Astrocyte (in vitro differentiated cells and primary cell): ENCODE results near the gene RPS6KB1. TPM values are rescaled to one million over a fixed set of nuclear protein-coding genes. Genes with fewer than 3 reads are reported as not detected.
"Not testable (repeated sequence)": the region's sequence is repeated elsewhere in the genome, so short reads cannot be mapped to it uniquely, and the experiment has no call there.

ENCODE experiments used
- DNase-seq: peaks from one replicate; pipeline ENCODE4 v3.0.0-alpha.2; 2010; ENCODE audit warnings: low read depth
- FAIRE-seq: peaks from 2 replicates; lab custom pipeline; 2011; peaks lifted over from hg19 to GRCh38; lab: Jason Lieb, UNC
- H2AFZ ChIP-seq: 2 replicates; pipeline ENCODE4 v1.6.0; 2012; ENCODE audit warnings: low read depth, low read length, inconsistent platforms
- H3K27ac ChIP-seq: 2 replicates; pipeline ENCODE4 v1.5.1; 2011; ENCODE audit warnings: low read depth, low read length, inconsistent platforms
- H3K27me3 ChIP-seq: 2 replicates; pipeline ENCODE4 v1.6.0; 2011; ENCODE audit warnings: low read length, inconsistent platforms; ENCODE audit not compliant: insufficient read depth
- H3K36me3 ChIP-seq: 2 replicates; pipeline ENCODE4 v1.5.1; 2011; ENCODE audit warnings: low read length, inconsistent platforms; ENCODE audit not compliant: insufficient read depth
- H3K4me1 ChIP-seq: 2 replicates; pipeline ENCODE4 v1.5.1; 2011; ENCODE audit warnings: low read length, inconsistent platforms; ENCODE audit not compliant: insufficient read depth
- H3K4me2 ChIP-seq: 2 replicates; pipeline ENCODE4 v1.6.0; 2012; ENCODE audit warnings: low read length, inconsistent platforms
- H3K4me3 ChIP-seq: 2 replicates; pipeline ENCODE4 v1.5.1; 2011; ENCODE audit warnings: low read depth, mild to moderate bottlenecking, low read length, inconsistent platforms; ENCODE audit not compliant: insufficient read depth
- H3K79me2 ChIP-seq: 2 replicates; pipeline ENCODE4 v1.6.0; 2012; ENCODE audit warnings: mild to moderate bottlenecking, low read length, inconsistent platforms; ENCODE audit not compliant: insufficient read depth
- H3K9ac ChIP-seq: 2 replicates; pipeline ENCODE4 v1.6.0; 2012; ENCODE audit warnings: mild to moderate bottlenecking, low read length, inconsistent platforms
- H3K9me3 ChIP-seq: 2 replicates; pipeline ENCODE4 v1.5.1; 2012; ENCODE audit warnings: low read depth, mild to moderate bottlenecking, low read length, inconsistent platforms; ENCODE audit not compliant: insufficient read depth
- H4K20me1 ChIP-seq: 2 replicates; pipeline ENCODE4 v1.6.0; 2012; ENCODE audit warnings: low read length, inconsistent platforms; ENCODE audit not compliant: insufficient read depth
- H3K27ac Mint-ChIP-seq: one replicate; pipeline ENCODE4 v1.8.0; 2021; ENCODE audit warnings: mild to moderate bottlenecking, mixed read lengths; ENCODE audit not compliant: unreplicated experiment
- H3K27me3 Mint-ChIP-seq: one replicate; pipeline ENCODE4 v1.8.0; 2021; ENCODE audit warnings: low read depth, mixed read lengths; ENCODE audit not compliant: unreplicated experiment
- H3K36me3 Mint-ChIP-seq: one replicate; pipeline ENCODE4 v1.8.0; 2021; ENCODE audit warnings: low read depth, mixed read lengths; ENCODE audit not compliant: unreplicated experiment
- H3K4me1 Mint-ChIP-seq: one replicate; pipeline ENCODE4 v1.8.0; 2021; ENCODE audit warnings: low read depth, mixed read lengths; ENCODE audit not compliant: unreplicated experiment
- H3K4me3 Mint-ChIP-seq: one replicate; pipeline ENCODE4 v1.8.0; 2021; ENCODE audit warnings: mild to moderate bottlenecking, moderate library complexity, mixed read lengths; ENCODE audit not compliant: unreplicated experiment
- H3K9me3 Mint-ChIP-seq: one replicate; pipeline ENCODE4 v1.8.0; 2021; ENCODE audit warnings: mild to moderate bottlenecking, mixed read lengths; ENCODE audit not compliant: unreplicated experiment
- CTCF ChIP-seq: IDR thresholded peaks from 2 replicates; pipeline ENCODE4 v1.5.1; 2011; ENCODE audit warnings: low read depth, mild to moderate bottlenecking, inconsistent platforms, low read length, moderate library complexity; ENCODE audit not compliant: insufficient read depth
- EZH2 ChIP-seq: IDR thresholded peaks from 2 replicates; pipeline ENCODE4 v1.6.1; 2012; ENCODE audit warnings: mild to moderate bottlenecking, low read length, inconsistent platforms; ENCODE audit not compliant: insufficient read depth
- total RNA-seq: library from RNA; stranded (reverse); gene quantifications from 2 replicates; pipeline ENCODE4 v1.2.1, GENCODE V29; 2021

RPS6KB1 gene
- total RNA-seq, 1 donor from 2014 or later, result 33.4 TPM

DNA sequence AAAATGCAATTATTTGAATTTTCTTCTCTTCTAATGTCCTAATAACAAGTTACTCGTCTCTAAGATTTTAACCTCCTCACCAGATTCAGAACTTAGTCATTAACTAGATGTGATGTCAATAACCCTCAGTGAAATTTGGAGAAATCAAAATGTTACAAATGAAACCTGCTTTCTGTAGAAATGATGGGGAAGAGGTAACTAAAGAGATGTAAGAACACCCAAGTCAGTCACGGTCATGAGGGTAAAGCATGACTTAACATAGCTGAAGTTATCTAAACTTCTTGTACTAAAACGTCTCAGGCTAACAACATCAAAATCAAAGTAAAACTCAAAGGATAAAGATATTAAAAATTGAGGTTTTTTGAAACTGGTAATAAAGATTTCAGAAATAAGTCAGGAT, 61.9 kb downstream of the RPS6KB1 start:
- no peak for DNase-seq
- Histone ChIP-seq H3K79me2 (no peaks in the 10 kb centered on the region), H2AFZ (no peak overlapping the region), H3K4me3 (no peak overlapping the region), H3K27me3 (no peaks in the 10 kb centered on the region), H3K9ac (no peak overlapping the region), H3K4me2 (no peak overlapping the region), H3K36me3 (peaks cover 22% of the 10 kb centered on the region), H3K9me3 (no peaks in the 10 kb centered on the region), H3K4me1 (no peaks in the 10 kb centered on the region), H3K27ac (no peak overlapping the region), H4K20me1 (no peaks in the 10 kb centered on the region)
- no peak overlapping the region for H3K27ac Mint-ChIP-seq
- H3K9me3 Mint-ChIP-seq, result no peaks in the 10 kb centered on the region
- TF ChIP-seq CTCF (no peak), EZH2 (no peak)
- H3K36me3 Mint-ChIP-seq, result peaks cover 10% of the 10 kb centered on the region
- H3K27me3 Mint-ChIP-seq, result no peaks in the 10 kb centered on the region
- H3K4me1 Mint-ChIP-seq, result no peaks in the 10 kb centered on the region
- peak; percentile 62 for FAIRE-seq
- H3K4me3 Mint-ChIP-seq, result no peak overlapping the region

GRCh38 chr17:59959574-59959973, 66.7 kb downstream of the RPS6KB1 start:
- H2AFZ ChIP-seq, result not testable (repeated sequence)

DNA sequence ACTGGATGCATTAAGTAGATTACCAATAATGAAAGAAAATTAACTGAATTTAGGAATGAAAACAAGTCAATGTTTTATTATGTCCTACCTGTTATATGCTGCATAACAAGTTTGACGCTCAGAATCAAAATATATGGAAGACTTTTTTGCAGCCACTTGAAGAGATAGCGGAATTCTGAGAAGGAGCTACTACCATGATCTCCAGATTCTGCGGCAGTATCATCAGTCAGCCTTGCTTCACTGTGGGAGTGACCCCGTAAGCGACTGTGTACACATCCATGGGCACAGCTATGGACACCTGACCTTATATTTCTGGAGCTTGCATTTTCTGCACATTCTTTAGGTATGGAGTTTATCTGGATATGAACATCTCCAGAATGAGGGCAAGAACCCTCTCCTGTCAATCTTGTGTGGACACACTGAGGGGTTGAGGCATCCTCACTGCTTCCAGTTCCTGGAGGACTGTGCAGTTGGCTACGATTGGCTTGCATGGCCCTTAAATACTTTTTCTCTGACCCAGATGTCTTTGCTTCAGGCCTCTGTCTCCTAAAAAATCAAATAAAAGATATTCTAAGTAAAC, 69.9 kb downstream of the RPS6KB1 start:
- TF ChIP-seq EZH2 (no peak), CTCF (no peak)
- no peak overlapping the region for H2AFZ ChIP-seq
- peak overlapping the region; percentile 84 for H3K4me2 ChIP-seq
- Mint-ChIP-seq H3K27me3 (no peaks in the 10 kb centered on the region), H3K27ac (peak overlapping the region; percentile 96), H3K4me3 (peak overlapping the region; percentile 95), H3K4me1 (peaks cover 7% of the 10 kb centered on the region), H3K9me3 (no peaks in the 10 kb centered on the region), H3K36me3 (peaks cover 5% of the 10 kb centered on the region)
- peaks cover 11% of the 10 kb centered on the region for H3K79me2 ChIP-seq
- H3K9ac ChIP-seq, result no peak overlapping the region
- H3K27me3 ChIP-seq, result no peaks in the 10 kb centered on the region
- H3K4me1 ChIP-seq, result peaks cover 7% of the 10 kb centered on the region
- peaks cover 4% of the 10 kb centered on the region for H4K20me1 ChIP-seq
- no peak overlapping the region for H3K27ac ChIP-seq
- H3K9me3 ChIP-seq, result no peaks in the 10 kb centered on the region
- DNase-seq, result no peak
- no peak overlapping the region for H3K4me3 ChIP-seq
- H3K36me3 ChIP-seq, result peaks cover 4% of the 10 kb centered on the region
- FAIRE-seq, result no peak

More at GRCh38 chr17:59959574-59959973, 66.7 kb downstream of the RPS6KB1 start:
- not testable (repeated sequence) for H3K36me3 Mint-ChIP-seq, H3K9ac ChIP-seq, H3K27me3 Mint-ChIP-seq, H3K4me3 ChIP-seq, H3K4me1 ChIP-seq, H3K27me3 ChIP-seq, H4K20me1 ChIP-seq, H3K9me3 Mint-ChIP-seq, H3K27ac Mint-ChIP-seq, FAIRE-seq, DNase-seq, H3K4me3 Mint-ChIP-seq, H3K9me3 ChIP-seq, H3K4me2 ChIP-seq, H3K4me1 Mint-ChIP-seq, H3K27ac ChIP-seq
- H3K36me3 ChIP-seq, result peaks cover 18% of the 10 kb centered on the region
- peaks cover 11% of the 10 kb centered on the region for H3K79me2 ChIP-seq
